Mesenteric fat pad (tissue), 1 donor: ENCODE measurements around the gene LRP6. TPM values are rescaled to one million over a fixed set of nuclear protein-coding genes. Genes with fewer than 3 reads are reported as not detected.
A peak's percentile ranks its signal among the peaks of the same experiment; 100 is the strongest.
"Not testable (repeated sequence)": the region's sequence is repeated elsewhere in the genome, so short reads cannot be mapped to it uniquely, and the experiment has no call there.

Experiments used
- DNase-seq: peaks from one replicate; pipeline ENCODE4 v3.0.0-alpha.2; 2020; ENCODE audit warnings: low spot score
- total RNA-seq: library from RNA; stranded (reverse); fragmentation: NEBNext Ultra II Directional; extraction: Animal tissue kit (Norgen Biotek cat#: 25700); gene quantifications from one replicate; pipeline ENCODE4 v1.2.1, GENCODE V29; 2021
- donor health status: DM: yes; HTN: yes; CAD: no.

LRP6 gene
- total RNA-seq, 1 donor from 2014 or later = 31.6 TPM

DNA sequence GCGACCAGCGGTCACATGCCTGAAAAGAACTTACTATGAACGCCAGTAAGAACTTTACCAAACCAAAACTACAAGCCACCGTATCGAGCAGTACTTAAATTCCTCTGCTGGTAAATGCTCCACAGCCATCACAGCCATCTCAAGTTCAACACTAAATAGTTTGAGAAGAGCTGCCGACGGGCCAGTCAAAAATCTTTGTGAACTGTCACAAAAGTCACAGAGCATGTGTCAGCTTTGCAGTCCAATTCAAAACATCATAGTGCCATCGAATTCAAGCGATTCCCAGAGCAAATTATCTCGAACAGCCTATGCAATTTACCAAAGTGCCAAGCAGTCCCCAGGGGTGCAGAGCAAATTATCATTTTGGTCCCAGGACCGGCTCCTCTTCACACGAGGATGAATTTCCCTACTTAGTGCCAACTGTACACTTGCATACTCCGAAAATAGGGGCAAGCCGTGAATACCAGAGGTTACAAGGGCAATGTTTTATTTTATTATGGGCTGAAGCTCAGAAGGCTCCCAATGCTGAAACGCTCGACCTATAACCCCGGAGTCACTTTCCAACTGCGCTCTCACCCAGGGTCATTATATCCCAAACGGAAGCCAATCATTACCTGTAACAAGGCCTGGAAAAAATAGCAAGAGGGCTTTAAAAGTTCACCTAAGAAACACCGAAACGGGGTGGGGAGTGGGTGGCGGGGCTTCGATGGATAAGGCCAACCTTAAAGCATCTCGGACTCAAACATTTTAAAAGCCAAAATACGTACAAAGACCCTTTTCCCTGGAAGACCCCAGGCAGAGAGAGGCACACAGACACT is 1.1 kb downstream of the LRP6 start:
- peak; percentile 69 for DNase-seq

DNA sequence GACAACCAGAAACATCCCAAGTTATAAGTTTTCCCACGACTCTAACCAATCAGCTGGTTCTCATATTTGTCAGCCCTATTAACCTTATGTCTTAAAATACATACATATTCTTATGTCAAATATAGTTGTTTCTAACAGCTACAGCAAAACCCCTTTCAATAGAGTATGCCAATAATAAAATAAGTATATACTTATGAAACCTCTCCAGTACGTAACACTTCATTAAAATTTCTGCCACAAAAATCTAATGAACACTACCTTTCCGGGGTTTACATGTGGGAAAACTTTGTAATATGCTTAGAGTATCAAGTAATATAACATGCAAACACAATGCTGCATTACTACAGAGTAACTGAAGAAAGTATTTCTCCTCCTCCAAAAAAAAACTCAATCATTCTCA is 1.8 kb downstream of the LRP6 start:
- DNase-seq = no peak

DNA sequence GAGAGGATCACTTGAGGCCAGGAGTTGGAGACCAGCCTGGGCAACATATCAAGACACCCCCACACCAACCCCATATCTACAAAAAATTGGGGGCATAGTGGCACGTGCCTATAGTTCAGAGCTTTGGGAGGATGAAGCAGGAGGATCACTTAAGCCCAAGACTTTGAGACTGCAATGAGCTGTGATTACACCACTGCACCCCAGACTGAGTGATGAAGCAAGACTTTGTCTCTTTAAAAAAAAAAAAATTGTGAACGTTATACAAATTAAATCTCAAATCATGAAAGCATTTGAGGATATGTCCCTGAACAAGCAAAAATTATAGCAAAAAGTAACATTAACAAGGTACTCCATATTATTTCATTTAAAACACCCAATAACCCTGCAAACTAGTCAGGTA is 2.9 kb downstream of the LRP6 start:
- DNase-seq = no peak

DNA sequence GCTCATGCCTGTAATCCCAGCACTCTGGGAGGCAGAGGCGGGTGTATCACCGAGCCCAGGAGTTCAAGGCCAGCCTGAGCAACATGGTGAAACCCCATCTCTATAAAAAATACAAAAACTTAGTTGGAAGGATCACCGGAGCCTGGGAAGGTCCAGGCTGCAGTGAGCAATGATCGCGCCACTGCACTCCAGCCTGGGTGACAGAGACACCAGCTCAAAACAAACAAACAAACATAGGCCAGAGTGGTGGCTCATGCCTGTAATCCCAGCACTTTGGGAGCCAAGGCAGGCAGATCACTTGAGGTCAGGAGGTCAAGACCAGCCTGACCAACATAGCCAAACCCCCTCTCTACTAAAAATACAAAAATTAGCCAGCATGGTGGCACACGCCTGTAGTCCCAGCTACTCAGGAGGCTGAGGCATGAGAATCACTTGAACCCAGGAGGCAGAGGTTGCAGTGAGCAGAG is 10.5 kb downstream of the LRP6 start:
- not testable (repeated sequence) for DNase-seq

DNA sequence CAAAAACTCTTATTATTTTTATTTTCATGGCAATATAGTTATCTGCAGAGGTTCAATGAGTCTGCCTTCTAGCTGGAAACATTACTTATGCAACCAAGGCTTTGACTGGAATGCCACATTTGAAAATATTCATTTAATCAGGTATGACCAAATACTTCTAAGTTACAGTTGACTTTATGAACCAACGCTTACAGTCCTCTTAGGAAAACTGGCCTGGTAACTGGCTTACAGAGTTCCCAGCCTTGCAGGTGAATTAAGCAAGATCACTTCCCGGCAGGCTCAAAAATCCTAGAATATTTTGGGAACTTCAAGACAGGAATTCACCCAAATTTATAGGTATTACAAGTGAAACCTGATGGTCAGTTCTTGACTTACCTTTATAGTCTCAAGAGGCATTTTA is 12.3 kb downstream of the LRP6 start:
- DNase-seq = no peak

DNA sequence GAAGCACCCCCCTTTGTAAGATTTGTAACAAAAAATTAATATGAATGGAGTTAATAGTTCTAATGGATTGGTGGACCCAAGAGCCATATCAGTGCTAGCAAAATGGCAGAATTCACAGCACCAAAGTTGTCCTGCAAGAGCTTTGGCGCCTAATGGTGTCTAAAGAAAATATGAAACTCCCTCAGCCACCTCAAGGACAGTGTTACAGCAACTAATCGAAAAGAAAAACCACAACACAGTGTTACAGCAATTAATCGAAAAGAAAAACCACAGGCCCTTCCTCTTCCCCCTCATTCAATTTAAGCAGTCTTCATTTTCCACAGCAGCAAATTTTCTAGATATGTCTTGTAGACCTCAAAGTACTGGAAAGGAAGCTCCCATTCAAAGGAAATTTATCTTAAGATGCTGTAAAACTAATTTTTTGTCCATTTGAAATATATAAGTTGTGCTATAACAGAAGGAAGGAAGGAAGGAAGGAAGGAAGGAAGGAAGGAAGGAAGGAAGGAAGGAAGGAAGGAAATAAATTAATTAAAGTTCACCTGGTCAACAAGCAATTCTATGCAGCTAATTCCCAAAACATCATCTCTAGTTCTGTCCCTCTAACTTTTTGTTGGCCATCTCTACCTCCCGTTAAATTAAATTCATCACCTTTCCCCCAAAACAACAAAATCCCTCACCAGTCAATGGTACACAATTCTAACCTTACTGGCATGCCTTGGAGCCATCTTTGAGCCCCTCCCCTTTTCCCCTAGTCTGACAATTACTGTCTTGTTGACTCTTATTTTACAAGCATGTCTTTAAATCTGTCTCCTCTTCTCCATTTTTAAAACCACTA is 17.4 kb downstream of the LRP6 start:
- no peak for DNase-seq

- DNase-seq = no peak
Measured at GRCh38 chr12:12247584-12247983, 19.3 kb downstream of the LRP6 start.

- DNase-seq = no peak
Measured at GRCh38 chr12:12244341-12244740, 22.5 kb downstream of the LRP6 start.

GRCh38 chr12:12240662-12241340 is 26.0 kb downstream of the LRP6 start:
- DNase-seq = no peak

GRCh38 chr12:12239127-12239526 is 27.7 kb downstream of the LRP6 start:
- DNase-seq = no peak

GRCh38 chr12:12238605-12239004 is 28.2 kb downstream of the LRP6 start:
- no peak for DNase-seq

DNA sequence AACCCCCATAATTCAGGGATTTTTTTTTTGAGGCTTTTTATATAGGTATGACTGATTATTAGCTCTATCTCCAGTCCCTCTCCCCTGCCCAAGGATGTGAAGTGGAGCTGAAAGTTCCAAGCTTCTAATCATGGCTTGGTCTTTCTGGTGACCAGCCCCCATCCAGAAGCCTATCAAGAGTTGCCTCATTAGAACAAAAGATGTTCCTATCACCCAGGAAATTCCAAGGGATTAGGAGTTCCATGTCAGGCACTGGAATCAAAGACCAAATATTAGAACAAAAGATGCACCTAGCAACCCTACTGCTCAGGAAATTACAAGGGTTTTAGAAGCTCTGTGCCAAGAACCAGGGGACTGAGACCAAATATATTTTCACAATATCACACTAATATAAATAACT is 29.9 kb downstream of the LRP6 start:
- DNase-seq = no peak

- no peak for DNase-seq
Measured at GRCh38 chr12:12230275-12230674, 36.6 kb downstream of the LRP6 start.

GRCh38 chr12:12229556-12230092 is 37.2 kb downstream of the LRP6 start:
- no peak for DNase-seq

GRCh38 chr12:12228402-12228801 is 38.4 kb downstream of the LRP6 start:
- no peak for DNase-seq

DNA sequence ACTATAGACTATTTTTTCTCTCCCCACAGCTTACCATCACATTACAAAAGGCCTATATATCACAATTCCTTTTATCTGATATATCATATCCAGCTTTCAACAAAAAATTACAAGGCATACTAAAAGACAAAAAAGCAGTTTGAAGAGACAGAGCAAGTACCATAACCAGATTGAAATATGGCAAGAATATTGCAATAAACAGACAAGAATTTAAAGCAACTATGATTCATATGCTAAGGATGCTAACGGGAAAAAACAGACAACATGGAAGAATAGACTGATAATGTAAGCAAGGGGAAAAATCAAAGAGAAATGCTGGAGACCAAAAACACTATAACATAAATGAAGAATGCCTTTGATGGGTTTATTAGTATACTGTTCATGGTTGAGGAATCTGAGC is 40.7 kb downstream of the LRP6 start:
- DNase-seq = no peak

DNA sequence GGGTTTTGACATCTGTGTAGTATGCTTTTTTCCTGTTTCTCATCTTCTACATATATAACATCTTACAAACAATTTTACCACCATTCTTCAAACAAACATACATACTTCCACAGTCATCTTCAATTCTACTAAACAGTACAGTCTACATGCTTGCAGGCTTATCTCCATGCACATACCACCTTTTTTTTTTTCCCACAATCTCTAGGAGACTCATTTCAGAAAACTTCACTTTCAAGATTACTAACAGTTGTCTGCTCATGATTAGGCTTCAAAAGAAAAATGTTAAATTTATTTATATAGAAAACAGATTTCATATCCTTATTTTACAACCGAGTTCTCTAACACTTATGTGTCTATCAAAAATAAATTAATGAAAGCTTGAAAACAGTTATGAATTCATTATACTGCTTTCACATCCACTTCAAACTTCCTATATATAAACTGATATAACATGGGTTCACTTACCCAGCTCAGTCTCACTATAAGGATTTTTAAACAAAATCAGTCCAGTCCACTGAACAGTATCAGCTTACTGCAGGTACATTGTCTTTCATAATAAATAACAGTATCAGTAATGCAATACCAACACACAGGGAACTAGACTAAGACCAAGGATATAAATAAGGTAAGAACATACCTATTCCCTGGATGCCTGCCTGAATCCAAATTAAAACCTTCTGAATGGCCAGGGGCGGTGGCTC is 42.5 kb downstream of the LRP6 start:
- DNase-seq = no peak

- DNase-seq = no peak
Measured at GRCh38 chr12:12221560-12221959, 45.3 kb downstream of the LRP6 start.

DNA sequence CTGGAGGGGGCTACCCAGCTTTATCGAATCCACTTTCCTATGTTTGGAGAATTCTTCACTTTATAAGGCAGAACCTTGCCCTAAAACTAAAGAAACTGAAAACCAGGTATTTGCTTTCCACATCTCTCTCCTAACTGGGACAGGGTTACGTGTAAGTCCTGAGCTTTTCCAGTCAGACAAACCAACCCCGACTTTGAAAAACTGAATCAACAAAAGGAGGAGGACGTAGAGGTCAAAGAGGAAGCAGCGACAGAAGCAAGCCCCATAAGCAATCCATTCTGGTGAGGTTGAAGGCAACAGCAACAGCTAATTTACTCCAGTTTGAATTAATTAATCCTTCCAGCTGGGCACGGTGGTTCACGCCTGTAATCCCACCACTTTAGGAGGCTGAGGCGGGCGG is 47.2 kb downstream of the LRP6 start:
- no peak for DNase-seq

- no peak for DNase-seq
Measured at GRCh38 chr12:12217018-12217359, 49.9 kb downstream of the LRP6 start.
